Lung (tissue), 12 donors: Measurements from ENCODE around the gene ZBED4. TPM values are rescaled to one million over a fixed set of nuclear protein-coding genes. Genes with fewer than 3 reads are reported as not detected.

Experiments
- ATAC-seq: fragments of 200-7000 bp; cut with Tn5 transposase; one replicate; pipeline ENCODE4 v1.9.1; 2020; ENCODE audit warnings: moderate number of reproducible peaks; ENCODE audit not compliant: insufficient read depth, low FRiP score
- DNase-seq, 3 donors: peaks; one replicate each; pipeline ENCODE4 v3.0.0-alpha.2; 2013 to 2017
- H3K27ac ChIP-seq, 2 donors: one replicate each; pipeline ENCODE4 v1.5.1; 2013; ENCODE audit warnings: mild to moderate bottlenecking in 2 of 2, moderate library complexity in 2 of 2, control low read depth in 1 of 2, inconsistent platforms in 1 of 2, low read depth in 1 of 2, low read length in 1 of 2
- H3K27me3 ChIP-seq, 3 donors: one replicate each; pipeline ENCODE4 v1.5.1; 2013; ENCODE audit warnings: low read length in 2 of 3; ENCODE audit not compliant: control insufficient read depth in 3 of 3, insufficient read depth in 3 of 3
- H3K36me3 ChIP-seq, 4 donors: one replicate each; pipeline ENCODE4 v1.5.1; 2013; ENCODE audit warnings: low read length in 4 of 4, mild to moderate bottlenecking in 1 of 4, moderate library complexity in 1 of 4; ENCODE audit not compliant: control insufficient read depth in 4 of 4, insufficient read depth in 4 of 4
- H3K4me1 ChIP-seq, 5 donors: one replicate each; pipeline ENCODE4 v1.5.1; 2013; ENCODE audit warnings: low read length in 5 of 5, mild to moderate bottlenecking in 2 of 5, moderate library complexity in 1 of 5; ENCODE audit not compliant: control insufficient read depth in 5 of 5, insufficient read depth in 5 of 5
- H3K4me3 ChIP-seq: one replicate; pipeline ENCODE4 v1.5.1; 2013; ENCODE audit warnings: mild to moderate bottlenecking, control low read depth, moderate library complexity
- H3K9ac ChIP-seq, 2 donors: one replicate each; pipeline ENCODE4 v1.5.1; 2013; ENCODE audit warnings: low read length in 2 of 2, control low read depth in 1 of 2; ENCODE audit not compliant: insufficient read depth in 1 of 2
- H3K9me3 ChIP-seq, 4 donors: one replicate each; pipeline ENCODE4 v1.5.1; 2013; ENCODE audit warnings: low read length in 3 of 4, mild to moderate bottlenecking in 1 of 4, moderate library complexity in 1 of 4; ENCODE audit not compliant: control insufficient read depth in 4 of 4, insufficient read depth in 3 of 4
- CTCF ChIP-seq: IDR thresholded peaks from 2 replicates; pipeline ENCODE4 v1.5.1; 2012; ENCODE audit warnings: mild to moderate bottlenecking; ENCODE audit errors: control extremely low read depth, extremely low read depth
- WGBS, 2 donors: extraction: QIAGEN DNeasy Blood & Tissue Kit; methylation state at CpG; one replicate each; pipeline ENCODE4 v1.1.7; 2013; 5-methylcytosine and 5-hydroxymethylcytosine counted together
- polyA plus RNA-seq, 2 donors: library from polyadenylated mRNA; stranded (reverse); fragments of 200-250 nt; gene quantifications; one replicate each; pipeline ENCODE4 v1.2.1, GENCODE V29; 2013
- total RNA-seq, 2 donors: library from RNA; depleted of rRNA in 1 of 2; stranded (reverse); fragments of >200 nt in 1 of 2; gene quantifications; one replicate each; pipeline ENCODE4 v1.2.1, GENCODE V29; 2014 to 2021
- donor health status: control.
- donor health status: control.
- donor health status: Bipolar disorder and iron deficiency.
- donor health status: healthy.
- donor health status: DM: yes; HTN: yes; CAD: no.

The ZBED4 gene
- total and polyA plus RNA-seq, 4 donors: 3.9 to 13.2 (median 9.1) TPM

- H3K4me3 ChIP-seq: no peak overlapping the region
- H3K9ac ChIP-seq: no peak overlapping the region
- H3K4me1 ChIP-seq: no peaks in the 10 kb centered on the region
- no peak overlapping the region for H3K27ac ChIP-seq
- 88% methylated on average over 13 to 14 of the region's 14 CpGs for WGBS, 2 donors
- no peak for TF ChIP-seq CTCF
- no peak for DNase-seq
- H3K9me3 ChIP-seq: peaks cover 3 to 16% (median 11%) of the 10 kb centered on the region in 4 donors
- no peak for ATAC-seq
- H3K36me3 ChIP-seq: peaks cover 4 to 25% (median 5%) of the 10 kb centered on the region in 4 donors
- no peaks in the 10 kb centered on the region for H3K27me3 ChIP-seq
These were observed 16.4 kb downstream of the ZBED4 start for GRCh38 chr22:49869845-49870712.

- ATAC-seq: no peak
These were observed 17.8 kb downstream of the ZBED4 start for GRCh38 chr22:49871482-49871881.

GRCh38 chr22:49872347-49872746 is 18.7 kb downstream of the ZBED4 start:
- no peak overlapping the region for H3K4me3 ChIP-seq
- DNase-seq (no peak), ATAC-seq (no peak)
- WGBS, 2 donors: 92 to 95% methylated on average over 7 of the region's 7 CpGs
- H3K9me3 ChIP-seq: peaks cover 0 to 12% (median 8%) of the 10 kb centered on the region in 4 donors
- no peak overlapping the region for H3K9ac ChIP-seq
- TF ChIP-seq CTCF: no peak
- H3K36me3 ChIP-seq: peaks cover 4 to 28% (median 4%) of the 10 kb centered on the region in 4 donors
- H3K27ac ChIP-seq: no peak overlapping the region
- H3K27me3 ChIP-seq: no peaks in the 10 kb centered on the region
- H3K4me1 ChIP-seq: no peaks in the 10 kb centered on the region

More at GRCh38 chr22:49871482-49871881, 17.8 kb downstream of the ZBED4 start:
- no peak overlapping the region for H3K9ac ChIP-seq
- H3K36me3 ChIP-seq: peaks cover 4 to 30% (median 5%) of the 10 kb centered on the region in 4 donors
- no peaks in the 10 kb centered on the region for H3K27me3 ChIP-seq
- TF ChIP-seq CTCF: no peak
- H3K4me1 ChIP-seq: no peaks in the 10 kb centered on the region
- H3K4me3 ChIP-seq: no peak overlapping the region
- 96% methylated on average over 4 of the region's 4 CpGs for WGBS, 2 donors
- H3K27ac ChIP-seq: no peak overlapping the region
- no peak for DNase-seq
- peaks cover 3 to 15% (median 11%) of the 10 kb centered on the region in 4 donors for H3K9me3 ChIP-seq
